Activated naive CD4-positive, alpha-beta T cell treated with anti-CD3 and anti-CD28 coated beads, Interleukin-2, amount 50 U/mL, for 72 hours (primary cell): ENCODE data around the gene ACSS2. TPM values are rescaled to one million over a fixed set of nuclear protein-coding genes. Genes with fewer than 3 reads are reported as not detected.

Experiments used
- ATAC-seq, 2 donors: fragments of 150-1000 bp; cut with Tn5 transposase; 2 replicates each; pipeline ENCODE4 v1.10.0; 2021; ENCODE audit warnings: mild to moderate bottlenecking in 2 of 2, moderate library complexity in 2 of 2
- DNase-seq, 2 donors: peaks; one replicate each; pipeline ENCODE4 v3.0.0; 2021 to 2022; ENCODE audit warnings: low spot score in 2 of 2
- H3K27ac Mint-ChIP-seq, 2 donors: one replicate each; pipeline ENCODE4 v1.8.0; 2022; ENCODE audit warnings: mild to moderate bottlenecking in 2 of 2, mixed read lengths in 2 of 2
- H3K36me3 Mint-ChIP-seq, 2 donors: one replicate each; pipeline ENCODE4 v1.8.0; 2022; ENCODE audit warnings: mixed read lengths in 2 of 2
- H3K9me3 Mint-ChIP-seq, 2 donors: one replicate each; pipeline ENCODE4 v1.8.0; 2022; ENCODE audit warnings: mixed read lengths in 2 of 2
- total RNA-seq, 2 donors: library from RNA; stranded (reverse); gene quantifications; one replicate each; pipeline ENCODE4 v1.2.3, GENCODE V29; 2022

Gene ACSS2
- total RNA-seq, 2 donors from 2014 or later: 36.0 to 71.7 TPM

DNA sequence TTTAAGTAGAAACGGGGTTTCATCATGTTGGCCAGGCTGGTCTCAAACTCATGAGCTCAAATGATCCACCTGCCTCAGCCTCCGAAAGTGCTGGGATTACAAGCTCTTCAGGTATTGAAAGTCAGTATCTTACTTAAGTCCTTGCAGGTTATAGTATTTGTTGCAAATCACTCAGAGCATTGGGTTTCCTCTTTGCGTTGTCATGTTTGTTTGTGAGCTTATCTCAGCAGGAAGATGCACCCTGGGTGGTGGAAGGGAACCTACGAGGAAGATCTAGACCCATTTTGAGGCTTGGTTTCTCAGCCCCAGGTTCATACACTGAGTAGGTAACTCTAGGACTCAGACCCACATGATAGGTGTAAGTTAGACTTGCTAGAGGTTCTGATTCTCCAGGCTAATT, 97.8 kb downstream of the ACSS2 start:
- Mint-ChIP-seq H3K9me3 (no peaks in the 10 kb centered on the region), H3K36me3 (no peaks in the 10 kb centered on the region), H3K27ac (no peak overlapping the region)
- DNase-seq (no peak), ATAC-seq (no peak)

- Mint-ChIP-seq H3K36me3 (no peaks in the 10 kb centered on the region), H3K9me3 (no peaks in the 10 kb centered on the region), H3K27ac (no peak overlapping the region)
- no peak for DNase-seq
- no peak for ATAC-seq
These were observed 99.9 kb downstream of the ACSS2 start for GRCh38 chr20:34976286-34976685.

Other genes with a start within 250 kb of the ACSS2 start
- 10 to 100 TPM; 13.2 to 20.6 TPM for gene PIGU, start 199.5 kb upstream of the ACSS2 start, total RNA-seq
- gene TP53INP2, start 172.3 kb upstream of the ACSS2 start, total RNA-seq: 1 to 10 TPM; 4.3 to 5.1 TPM
- gene NCOA6, start 51.0 kb upstream of the ACSS2 start, total RNA-seq: 10 to 100 TPM; 20.4 to 24.1 TPM
- 10 to 100 TPM; 15.8 to 22.4 TPM for gene GGT7, start 3.8 kb upstream of the ACSS2 start, total RNA-seq
- 10 to 100 TPM; 59.7 to 74.2 TPM for gene GSS, start 79.2 kb downstream of the ACSS2 start, total RNA-seq
- under 1 TPM in 1 of 2 donors, not detected in 1; 0.70 TPM for gene MYH7B, start 79.3 kb downstream of the ACSS2 start, total RNA-seq
- 10 to 100 TPM; 44.6 to 51.3 TPM for gene TRPC4AP, start 216.2 kb downstream of the ACSS2 start, total RNA-seq